T-cell (primary cell): ENCODE results near the gene USH2A. TPM values are rescaled to one million over a fixed set of nuclear protein-coding genes. Genes with fewer than 3 reads are reported as not detected.

ENCODE experiments used
- ATAC-seq, 4 experiments: fragments of 200-7000 bp in 3 of 4; fragments of 150-1000 bp in 1 of 4; cut with Tn5 transposase; replicated peaks in 1 of 4; 1 replicate in 3 of 4; 2 replicates in 1 of 4; pipeline ENCODE4 v1.10.0; 2021; ENCODE audit warnings: moderate library complexity in 3 of 4, mild to moderate bottlenecking in 2 of 4, moderate number of reproducible peaks in 1 of 4
- CTCF ChIA-PET, 2 donors: fragments of 300-600 bp; sonication (Branson Sonifier 250); formaldehyde crosslinking; loops; one replicate each; lab custom pipeline; 2022; ENCODE audit warnings: antibody characterized with exemption in 2 of 2; lab: Charles Lee
- POLR2A ChIA-PET, 2 donors: fragments of 300-600 bp; sonication (Branson Sonifier 250); formaldehyde crosslinking; loops; one replicate each; lab custom pipeline; 2022; ENCODE audit warnings: antibody characterized with exemption in 2 of 2; lab: Charles Lee
- DNase-seq, 35 experiments: peaks; one replicate each; pipeline versions ENCODE4 v3.0.0 to v3.0.0-alpha.2; 2013 to 2023
- H3K27ac ChIP-seq: one replicate; pipeline ENCODE4 v1.5.1; 2013; ENCODE audit warnings: low read length
- H3K27me3 ChIP-seq, 2 experiments: replicated peaks in 1 of 2; 1 replicate in 1 of 2; 2 replicates in 1 of 2; pipeline versions ENCODE4 v1.6.1 to v1.7.0; 2013; ENCODE audit warnings: low read length in 1 of 2, mixed read lengths in 1 of 2; ENCODE audit not compliant: control insufficient read depth in 2 of 2, insufficient read depth in 2 of 2; ENCODE audit errors: extremely low read depth in 1 of 2
- H3K36me3 ChIP-seq, 2 donors: 1 replicate in 1 of 2; 2 replicates in 1 of 2; pipeline versions ENCODE4 v1.6.1 to v1.7.0; 2013; ENCODE audit warnings: low read length in 1 of 2; ENCODE audit not compliant: control insufficient read depth in 2 of 2, insufficient read depth in 1 of 2; ENCODE audit errors: extremely low read depth in 1 of 2
- H3K4me1 ChIP-seq, 2 experiments: 1 replicate in 1 of 2; 2 replicates in 1 of 2; pipeline versions ENCODE4 v1.6.1 to v1.7.0; 2013; ENCODE audit warnings: low read length in 2 of 2, mixed read lengths in 1 of 2; ENCODE audit not compliant: insufficient read depth in 2 of 2, control insufficient read depth in 1 of 2; ENCODE audit errors: extremely low read depth in 1 of 2
- H3K4me3 ChIP-seq, 2 donors: 1 replicate in 1 of 2; 2 replicates in 1 of 2; pipeline versions ENCODE4 v1.5.1 to v1.7.0; 2013; ENCODE audit warnings: mild to moderate bottlenecking in 2 of 2, low read length in 1 of 2, moderate library complexity in 1 of 2; ENCODE audit not compliant: control insufficient read depth in 1 of 2; ENCODE audit errors: extremely low read depth in 1 of 2
- H3K9me3 ChIP-seq: 2 replicates; pipeline ENCODE4 v1.7.0; 2013
- H3K27ac Mint-ChIP-seq, 2 donors: one replicate each; pipeline ENCODE4 v1.8.0; 2020 to 2021; ENCODE audit warnings: mild to moderate bottlenecking in 2 of 2, mixed read lengths in 2 of 2
- H3K27me3 Mint-ChIP-seq, 2 donors: one replicate each; pipeline ENCODE4 v1.8.0; 2021 to 2022; ENCODE audit warnings: mixed read lengths in 2 of 2
- H3K36me3 Mint-ChIP-seq: one replicate; pipeline ENCODE4 v1.8.0; 2021; ENCODE audit warnings: mixed read lengths
- H3K4me1 Mint-ChIP-seq, 3 donors: one replicate each; pipeline ENCODE4 v1.8.0; 2020 to 2022; ENCODE audit warnings: mixed read lengths in 3 of 3, mild to moderate bottlenecking in 1 of 3
- H3K4me3 Mint-ChIP-seq, 3 donors: one replicate each; pipeline ENCODE4 v1.8.0; 2020 to 2022; ENCODE audit warnings: mild to moderate bottlenecking in 3 of 3, mixed read lengths in 3 of 3, moderate library complexity in 3 of 3
- H3K9me3 Mint-ChIP-seq, 3 donors: one replicate each; pipeline ENCODE4 v1.8.0; 2020 to 2022; ENCODE audit warnings: mixed read lengths in 3 of 3
- WGBS: methylation state at CpG from one replicate; pipeline ENCODE4 v1.1.5; 2013; ENCODE audit warnings: missing lambda C conversion rate; ENCODE audit not compliant: insufficient coverage; 5-methylcytosine and 5-hydroxymethylcytosine counted together
- total RNA-seq, 35 experiments: library from RNA in 6 of 35; stranded (reverse) in 6 of 35; fragments of 120-200 nt in 1 of 35; gene quantifications; one replicate each; pipeline versions ENCODE4 v1.2.1 to v1.2.4 and lab custom pipeline; 2013 to 2026

USH2A gene
- total RNA-seq, 5 donors from 2014 or later (not counting 1 experiment from before 2014, with no cell fraction given) = not detected

GRCh38 chr1:216458812-216459211 is 35.6 kb upstream of the USH2A start:
- Mint-ChIP-seq H3K9me3 (peaks cover 8 to 28% (median 10%) of the 10 kb centered on the region in 3 donors), H3K4me3 (no peak overlapping the region), H3K36me3 (no peaks in the 10 kb centered on the region), H3K4me1 (no peaks in the 10 kb centered on the region), H3K27ac (no peak overlapping the region), H3K27me3 (no peaks in the 10 kb centered on the region)
- H3K27me3 ChIP-seq = no peaks in the 10 kb centered on the region
- DNase-seq (no peak), ATAC-seq (no peak)
- ChIA-PET CTCF (no interaction called here), POLR2A (no interaction called here)
- H3K4me1 ChIP-seq = no peaks in the 10 kb centered on the region
- no peaks in the 10 kb centered on the region for H3K36me3 ChIP-seq
- no peak overlapping the region for H3K27ac ChIP-seq
- H3K4me3 ChIP-seq = no peak overlapping the region
- no peaks in the 10 kb centered on the region for H3K9me3 ChIP-seq

DNA sequence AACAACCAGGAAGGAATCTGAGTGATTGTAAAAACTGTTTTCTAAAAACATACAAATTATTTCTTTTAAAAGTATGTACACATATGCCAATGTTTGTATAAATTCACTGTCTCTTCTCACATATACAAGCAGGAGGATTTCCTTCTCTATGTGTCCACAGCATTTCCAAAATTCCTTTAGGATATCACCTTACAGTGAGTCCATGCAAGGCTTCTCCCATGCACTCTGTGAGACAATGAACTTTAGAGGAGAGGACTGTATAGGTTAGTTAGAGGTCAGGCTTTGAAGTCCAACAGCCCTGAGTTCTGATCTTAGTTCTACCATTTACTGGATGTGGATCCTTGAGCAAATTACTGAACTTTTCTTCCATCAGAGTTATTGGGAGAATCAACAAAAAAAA is 34.1 kb upstream of the USH2A start:
- no peaks in the 10 kb centered on the region for H3K4me1 ChIP-seq
- Mint-ChIP-seq H3K4me1 (no peaks in the 10 kb centered on the region), H3K27me3 (no peaks in the 10 kb centered on the region), H3K36me3 (no peaks in the 10 kb centered on the region), H3K9me3 (peaks cover 14 to 32% (median 17%) of the 10 kb centered on the region in 3 donors), H3K27ac (no peak overlapping the region), H3K4me3 (no peak overlapping the region)
- H3K27me3 ChIP-seq = no peaks in the 10 kb centered on the region
- CTCF ChIA-PET = no interaction called here
- no peaks in the 10 kb centered on the region for H3K36me3 ChIP-seq
- ATAC-seq = no peak
- no peaks in the 10 kb centered on the region for H3K9me3 ChIP-seq
- POLR2A ChIA-PET = no interaction called here
- no peak overlapping the region for H3K4me3 ChIP-seq
- no peak for DNase-seq
- H3K27ac ChIP-seq = no peak overlapping the region

DNA sequence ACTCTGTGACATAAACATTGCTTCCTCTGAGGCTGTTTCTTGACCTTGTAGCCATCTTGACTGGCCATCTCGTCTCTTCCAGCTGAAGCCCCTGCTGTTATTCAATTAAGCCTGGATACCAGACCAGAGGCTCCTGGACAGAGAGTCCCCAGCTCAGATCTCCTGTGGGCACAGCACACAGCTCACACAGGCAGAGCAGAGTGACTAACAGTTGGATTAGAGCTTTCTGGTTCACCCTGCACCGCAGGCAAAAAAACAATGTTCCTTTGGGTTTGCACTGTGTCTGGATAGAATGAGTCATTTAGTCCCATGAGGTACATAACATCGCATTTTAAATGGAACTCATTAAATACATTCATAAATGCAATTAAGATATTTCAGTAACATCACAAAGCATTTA is 33.4 kb upstream of the USH2A start:
- WGBS = 83% methylated on average over 1 of the region's 3 CpGs
- H3K4me3 Mint-ChIP-seq = no peak overlapping the region
- POLR2A ChIA-PET = no interaction called here

DNA sequence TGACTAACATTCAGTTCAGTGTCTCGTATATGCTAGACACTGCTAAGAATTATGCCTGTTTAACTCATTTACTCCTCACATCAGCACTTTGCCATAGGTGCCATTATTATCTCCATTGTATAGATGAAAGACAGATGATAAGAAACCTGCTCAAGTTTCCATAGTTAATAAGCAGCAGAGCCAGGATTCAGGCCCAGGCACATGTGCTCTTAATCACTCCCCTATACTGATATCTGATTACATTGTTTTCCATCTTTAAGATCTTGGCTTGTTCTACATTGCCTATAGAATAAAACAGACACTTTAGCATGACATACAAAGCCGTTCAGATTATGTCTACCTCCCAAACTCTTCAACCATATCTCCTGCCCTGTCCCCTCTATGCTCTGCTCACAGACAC is 30.5 kb upstream of the USH2A start:
- Mint-ChIP-seq H3K36me3 (no peaks in the 10 kb centered on the region), H3K27me3 (no peaks in the 10 kb centered on the region), H3K9me3 (peaks cover 13 to 38% (median 24%) of the 10 kb centered on the region in 3 donors), H3K27ac (no peak overlapping the region), H3K4me1 (no peaks in the 10 kb centered on the region), H3K4me3 (no peak overlapping the region)
- no peaks in the 10 kb centered on the region for H3K9me3 ChIP-seq
- no peak overlapping the region for H3K4me3 ChIP-seq
- H3K36me3 ChIP-seq = no peaks in the 10 kb centered on the region
- ATAC-seq = no peak
- POLR2A ChIA-PET = no interaction called here
- H3K27ac ChIP-seq = no peak overlapping the region
- no peak for DNase-seq
- no peaks in the 10 kb centered on the region for H3K4me1 ChIP-seq
- 73% methylated on average over 1 of the region's 2 CpGs for WGBS
- CTCF ChIA-PET = no interaction called here
- no peaks in the 10 kb centered on the region for H3K27me3 ChIP-seq

More for the DNA sequence above, 33.4 kb upstream of the USH2A start:
- DNase-seq = no peak
- ATAC-seq = no peak
- Histone ChIP-seq H3K4me3 (no peak overlapping the region), H3K27me3 (no peaks in the 10 kb centered on the region), H3K9me3 (no peaks in the 10 kb centered on the region), H3K36me3 (no peaks in the 10 kb centered on the region), H3K4me1 (no peaks in the 10 kb centered on the region), H3K27ac (no peak overlapping the region)
- Mint-ChIP-seq H3K27me3 (no peaks in the 10 kb centered on the region), H3K36me3 (no peaks in the 10 kb centered on the region), H3K4me1 (no peaks in the 10 kb centered on the region), H3K9me3 (peaks cover 14 to 35% (median 18%) of the 10 kb centered on the region in 3 donors), H3K27ac (no peak overlapping the region)
- CTCF ChIA-PET = no interaction called here

GRCh38 chr1:216450227-216450626 is 27.0 kb upstream of the USH2A start:
- Mint-ChIP-seq H3K4me1 (no peaks in the 10 kb centered on the region), H3K36me3 (no peaks in the 10 kb centered on the region), H3K27me3 (no peaks in the 10 kb centered on the region), H3K27ac (no peak overlapping the region), H3K4me3 (no peak overlapping the region), H3K9me3 (peaks cover 13 to 48% (median 25%) of the 10 kb centered on the region in 3 donors)
- ChIA-PET CTCF (no interaction called here), POLR2A (no interaction called here)
- H3K27me3 ChIP-seq = no peaks in the 10 kb centered on the region
- DNase-seq (no peak), ATAC-seq (no peak)
- H3K36me3 ChIP-seq = no peaks in the 10 kb centered on the region
- H3K9me3 ChIP-seq = no peaks in the 10 kb centered on the region
- H3K27ac ChIP-seq = no peak overlapping the region
- H3K4me1 ChIP-seq = no peaks in the 10 kb centered on the region
- H3K4me3 ChIP-seq = no peak overlapping the region
- 72% methylated on average over 3 of the region's 3 CpGs for WGBS

DNA sequence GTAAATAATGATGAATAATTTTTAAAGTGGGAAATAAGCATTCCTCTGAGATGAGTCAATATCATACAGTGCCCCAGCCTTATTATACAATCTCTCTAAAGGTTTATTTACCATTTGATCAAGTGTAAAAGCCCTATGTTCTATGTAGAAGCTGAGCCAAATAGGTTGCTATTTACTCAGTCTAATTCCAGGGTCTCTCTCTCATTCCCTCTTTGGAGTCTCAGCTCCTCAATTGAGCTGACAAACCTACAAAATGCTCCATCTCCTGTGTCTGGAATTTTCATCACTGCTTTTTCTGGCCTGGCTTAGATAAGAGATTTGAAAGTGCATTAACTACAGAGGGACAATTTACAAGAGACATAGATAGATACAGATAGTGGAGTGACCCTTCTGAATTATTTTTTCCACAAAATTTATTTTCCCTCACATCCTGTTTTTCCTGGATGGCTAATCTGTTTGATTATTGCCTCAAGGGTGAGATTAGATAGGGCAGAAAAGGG is 24.8 kb upstream of the USH2A start:
- Mint-ChIP-seq H3K9me3 (peaks cover 5 to 36% (median 17%) of the 10 kb centered on the region in 3 donors), H3K36me3 (no peaks in the 10 kb centered on the region), H3K4me3 (no peak overlapping the region), H3K27ac (no peak overlapping the region), H3K27me3 (no peaks in the 10 kb centered on the region), H3K4me1 (no peaks in the 10 kb centered on the region)
- Histone ChIP-seq H3K9me3 (no peaks in the 10 kb centered on the region), H3K4me3 (no peak overlapping the region), H3K27ac (no peak overlapping the region), H3K27me3 (no peaks in the 10 kb centered on the region), H3K36me3 (no peaks in the 10 kb centered on the region), H3K4me1 (no peaks in the 10 kb centered on the region)
- ChIA-PET CTCF (no interaction called here), POLR2A (no interaction called here)
- no peak for ATAC-seq
- no peak for DNase-seq

GRCh38 chr1:216437603-216438002 is 14.4 kb upstream of the USH2A start:
- CTCF ChIA-PET = interaction anchor here in 1 of 2 donors (1.0 kb wide), 1 partner anchor 1648 kb away, joined by 3 read pairs; no protein-coding TSS in a partner anchor
- Mint-ChIP-seq H3K4me1 (no peaks in the 10 kb centered on the region), H3K27ac (no peak overlapping the region), H3K27me3 (no peaks in the 10 kb centered on the region), H3K36me3 (no peaks in the 10 kb centered on the region), H3K9me3 (no peaks in the 10 kb centered on the region), H3K4me3 (no peak overlapping the region)
- Histone ChIP-seq H3K4me3 (no peak overlapping the region), H3K36me3 (no peaks in the 10 kb centered on the region), H3K27me3 (no peaks in the 10 kb centered on the region), H3K9me3 (no peaks in the 10 kb centered on the region), H3K27ac (no peak overlapping the region), H3K4me1 (no peaks in the 10 kb centered on the region)
- ATAC-seq (no peak), DNase-seq (no peak)
- WGBS = no CpG with 5 or more reads among the region's 5 CpGs
- POLR2A ChIA-PET = no interaction called here
